K562 (cell line): ENCODE measurements around the gene BNIPL. TPM values are rescaled to one million over a fixed set of nuclear protein-coding genes. Genes with fewer than 3 reads are reported as not detected.

Experiments used
- ATF2 ChIP-seq: sonication (generic); formaldehyde crosslinking; IDR thresholded peaks from 2 replicates; pipeline ENCODE4 v1.8.1; 2022; ENCODE audit warnings: missing genetic modification reagents
- CBFA2T2 ChIP-seq: fragments of 450-650 bp; conservative IDR thresholded peaks from 2 replicates; pipeline ENCODE4 v1.6.1; 2017; ENCODE audit warnings: mild to moderate bottlenecking
- E4F1 ChIP-seq: fragments of 250-450 bp; sonication (Bioruptor Pico); IDR thresholded peaks from 2 replicates; pipeline ENCODE4 v1.5.0; 2021; ENCODE audit warnings: mild to moderate bottlenecking, borderline replicate concordance
- HDAC6 ChIP-seq: IDR thresholded peaks from 2 replicates; pipeline ENCODE4 v1.6.1; 2012; ENCODE audit warnings: low read depth, mild to moderate bottlenecking, control low read depth, inconsistent platforms, low read length, moderate library complexity
- HNRNPH1 ChIP-seq: fragments of 200-400 bp; formaldehyde crosslinking; optimal IDR thresholded peaks from 2 replicates; pipeline ENCODE3; 2017; ENCODE audit warnings: low read depth, mild to moderate bottlenecking, low read length, moderate library complexity
- ILK ChIP-seq: fragments of 450-650 bp; IDR thresholded peaks from 2 replicates; pipeline ENCODE4 v1.6.1; 2016; ENCODE audit warnings: missing genetic modification characterization, low read depth, mild to moderate bottlenecking, missing compliant biosample characterization, moderate library complexity, borderline replicate concordance
- KDM1A ChIP-seq, 2 experiments: fragments of 450-650 bp; IDR thresholded peaks; 2 replicates each; pipeline ENCODE4 v1.6.1; 2016; ENCODE audit warnings: mild to moderate bottlenecking in 2 of 2
- MITF ChIP-seq: IDR thresholded peaks from 2 replicates; pipeline ENCODE4 v1.6.1; 2014; ENCODE audit warnings: antibody characterized with exemption
- MYBL2 ChIP-seq, 2 experiments: fragments of 450-650 bp in 1 of 2; sonication (generic) in 1 of 2; formaldehyde crosslinking in 1 of 2; IDR thresholded peaks; 2 replicates each; pipeline versions ENCODE4 v1.6.1 to v1.8.1; 2017 to 2022; ENCODE audit warnings: borderline replicate concordance in 1 of 2, inconsistent platforms in 1 of 2, low read depth in 1 of 2, mild to moderate bottlenecking in 1 of 2, missing genetic modification reagents in 1 of 2, moderate library complexity in 1 of 2
- PCBP2 ChIP-seq: fragments of 200-400 bp; formaldehyde crosslinking; IDR thresholded peaks from 2 replicates; pipeline ENCODE4 v1.6.1; 2018; ENCODE audit warnings: low read length, low read depth, mild to moderate bottlenecking, moderate library complexity; ENCODE audit not compliant: poor library complexity, severe bottlenecking
- PHTF2 ChIP-seq: fragments of 250-450 bp; sonication (Bioruptor Pico); IDR thresholded peaks from 2 replicates; pipeline ENCODE4 v1.5.0; 2021; ENCODE audit warnings: mild to moderate bottlenecking
- PREB ChIP-seq: sonication (generic); formaldehyde crosslinking; IDR thresholded peaks from 2 replicates; pipeline ENCODE4 v1.8.1; 2023; ENCODE audit warnings: mild to moderate bottlenecking, missing genetic modification reagents
- SP2 ChIP-seq: IDR thresholded peaks from 2 replicates; pipeline ENCODE4 v1.6.1; 2011; ENCODE audit warnings: mild to moderate bottlenecking, low read depth, low read length, moderate library complexity; ENCODE audit not compliant: poor library complexity, severe bottlenecking; ENCODE audit errors: extremely low read depth
- UBTF ChIP-seq, 2 experiments: IDR thresholded peaks; 2 replicates each; pipeline ENCODE4 v1.6.1; 2012; ENCODE audit warnings: improper control_type of control experiment in 2 of 2, low read depth in 2 of 2, low read length in 2 of 2, borderline replicate concordance in 1 of 2
- ZC3H11A ChIP-seq: IDR thresholded peaks from 2 replicates; pipeline ENCODE4 v1.6.1; 2012; ENCODE audit warnings: low read depth, low read length, improper control_type of control experiment
- ZNF24 ChIP-seq: fragments of 450-650 bp; IDR thresholded peaks from 2 replicates; pipeline ENCODE4 v1.6.1; 2016
- ZNF41 ChIP-seq: fragments of 250-450 bp; sonication (Bioruptor Pico); conservative IDR thresholded peaks from 2 replicates; pipeline ENCODE4 v1.4.0; 2020; ENCODE audit warnings: mild to moderate bottlenecking
- polyA plus RNA-seq, 8 experiments: library from polyadenylated mRNA; depleted of rRNA in 4 of 8; stranded (reverse) in 5 of 8; unstranded in 3 of 8; fragments of >200 nt; fragmentation: Nextera tagmentation in 2 of 8; fragmentation: Illumina TruSeq in 1 of 8; extraction: Ambion mirVana in 2 of 8; extraction: Trizol in 1 of 8; gene quantifications; 2 replicates each; pipeline versions ENCODE4 v1.2.1 to v1.2.3, GENCODE V29; 2011 to 2014; ENCODE audit warnings: inconsistent platforms in 1 of 8, missing spikeins in 1 of 8
- total RNA-seq, 7 experiments: library from RNA; depleted of rRNA in 6 of 7; stranded (reverse); fragments of >200 nt in 6 of 7; fragmentation: Illumina TruSeq in 2 of 7; extraction: Trizol in 2 of 7; gene quantifications; 2 replicates each; pipeline versions ENCODE4 v1.2.1 to v1.2.3, GENCODE V29; 2011 to 2021; ENCODE audit warnings: low replicate concordance in 1 of 7

Gene BNIPL
- total and polyA plus RNA-seq, 9 of the 15 experiments (the other 6 are each of a cell fraction or from before 2014, with no cell fraction given), result 0.08 to 1.4 (median 0.68) TPM

- no peak for TF ChIP-seq HNRNPH1
- no peak for TF ChIP-seq MITF
- TF ChIP-seq UBTF (IDR thresholded peaks at IDR 0.05; ENCODE audit: borderline replicate concordance in 1 of 2, low read depth in 2 of 2, low read length in 2 of 2), result peak in 1 of 2 experiments; percentile 45; a peak in 1 of 4 replicates
- no peak for TF ChIP-seq PCBP2
- peak; percentile 97; the same call in 1 of the 2 replicates for TF ChIP-seq PREB (CRISPR knock-in tag)
- TF ChIP-seq ILK, result no peak
- no peak for TF ChIP-seq E4F1 (CRISPR knock-in tag)
- TF ChIP-seq KDM1A (IDR thresholded peaks at IDR 0.05), result peak; percentile 5 to 34
- TF ChIP-seq ZC3H11A, result no peak
- TF ChIP-seq ATF2 (CRISPR knock-in tag), result no peak
- TF ChIP-seq SP2, result no peak
- peak; percentile 76 for TF ChIP-seq MYBL2 (IDR thresholded peaks at IDR 0.05; ENCODE audit: low read depth)
- TF ChIP-seq MYBL2 (CRISPR knock-in tag; IDR thresholded peaks at IDR 0.05; ENCODE audit: borderline replicate concordance), result no peak
- TF ChIP-seq HDAC6, result no peak
- TF ChIP-seq ZNF41 (CRISPR knock-in tag), result 0 out of 2 replicates have a peak, but pooled peaks have one; percentile 52
- TF ChIP-seq CBFA2T2, result no peak
- peak; percentile 33; the same call in 1 of the 2 replicates for TF ChIP-seq PHTF2 (CRISPR knock-in tag)
- TF ChIP-seq ZNF24, result peak; percentile 68; the same call in 1 of the 2 replicates
Measured at GRCh38 chr1:151070474-151071276, 34.3 kb downstream of the BNIPL start, which contains the start of gene GABPB2 (continued).
